K562 (cell line): ENCODE results near the gene WFDC12. TPM values are rescaled to one million over a fixed set of nuclear protein-coding genes. Genes with fewer than 3 reads are reported as not detected.

Experiments used
- CBFA2T2 ChIP-seq: fragments of 450-650 bp; conservative IDR thresholded peaks from 2 replicates; pipeline ENCODE4 v1.6.1; 2017; ENCODE audit warnings: mild to moderate bottlenecking
- NFE2L1 ChIP-seq: fragments of 450-650 bp; IDR thresholded peaks from 2 replicates; pipeline ENCODE4 v1.6.1; 2016; ENCODE audit warnings: missing genetic modification characterization, low read depth, mild to moderate bottlenecking, missing compliant biosample characterization, moderate library complexity, borderline replicate concordance
- TOE1 ChIP-seq, 2 experiments: fragments of 450-650 bp in 1 of 2; sonication (generic) in 1 of 2; formaldehyde crosslinking in 1 of 2; IDR thresholded peaks; 2 replicates each; pipeline versions ENCODE4 v1.7.1 to v1.8.0; 2016 to 2022; ENCODE audit warnings: borderline replicate concordance in 2 of 2, mild to moderate bottlenecking in 2 of 2, antibody characterized with exemption in 1 of 2, inconsistent platforms in 1 of 2, low read depth in 1 of 2, missing genetic modification reagents in 1 of 2, moderate library complexity in 1 of 2
- polyA plus RNA-seq, 8 experiments: library from polyadenylated mRNA; depleted of rRNA in 4 of 8; stranded (reverse) in 5 of 8; unstranded in 3 of 8; fragments of >200 nt; fragmentation: Nextera tagmentation in 2 of 8; fragmentation: Illumina TruSeq in 1 of 8; extraction: Ambion mirVana in 2 of 8; extraction: Trizol in 1 of 8; gene quantifications; 2 replicates each; pipeline versions ENCODE4 v1.2.1 to v1.2.3, GENCODE V29; 2011 to 2014; ENCODE audit warnings: inconsistent platforms in 1 of 8, missing spikeins in 1 of 8
- total RNA-seq, 7 experiments: library from RNA; depleted of rRNA in 6 of 7; stranded (reverse); fragments of >200 nt in 6 of 7; fragmentation: Illumina TruSeq in 2 of 7; extraction: Trizol in 2 of 7; gene quantifications; 2 replicates each; pipeline versions ENCODE4 v1.2.1 to v1.2.3, GENCODE V29; 2011 to 2021; ENCODE audit warnings: low replicate concordance in 1 of 7
- TF ChIP-seq, protein P1 (sequence below): fragments of 450-650 bp; IDR thresholded peaks from 2 replicates; pipeline ENCODE4 v1.6.1; 2016; ENCODE audit warnings: mild to moderate bottlenecking, moderate library complexity
- TF ChIP-seq, protein P2 (sequence below): sonication (generic); formaldehyde crosslinking; IDR thresholded peaks from 2 replicates; pipeline ENCODE4 v1.9.0; 2022; ENCODE audit warnings: mild to moderate bottlenecking, missing genetic modification reagents

The WFDC12 gene
- total and polyA plus RNA-seq, 9 of the 15 experiments (the other 6 are each of a cell fraction or from before 2014, with no cell fraction given): not detected

DNA sequence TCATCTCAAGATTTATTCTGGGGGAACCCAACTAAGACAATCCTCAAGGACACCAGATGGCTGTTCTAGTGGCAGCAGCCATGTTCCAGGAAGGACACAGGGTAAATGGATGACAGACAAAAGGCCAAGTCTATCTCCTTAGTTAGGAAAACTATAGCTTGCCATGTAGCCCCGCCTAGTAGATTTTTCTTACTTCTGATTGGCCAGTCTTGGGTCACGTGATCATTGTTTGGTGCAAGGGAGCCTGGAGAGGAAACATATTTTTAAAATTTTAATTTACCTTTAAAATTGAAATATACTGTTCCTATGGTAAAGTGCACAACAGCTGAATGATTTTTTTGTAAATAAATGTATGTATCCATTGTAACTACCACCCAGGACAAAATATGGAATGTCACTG, 18.9 kb downstream of the WFDC12 start (continued):
- TF ChIP-seq, protein P1, sequence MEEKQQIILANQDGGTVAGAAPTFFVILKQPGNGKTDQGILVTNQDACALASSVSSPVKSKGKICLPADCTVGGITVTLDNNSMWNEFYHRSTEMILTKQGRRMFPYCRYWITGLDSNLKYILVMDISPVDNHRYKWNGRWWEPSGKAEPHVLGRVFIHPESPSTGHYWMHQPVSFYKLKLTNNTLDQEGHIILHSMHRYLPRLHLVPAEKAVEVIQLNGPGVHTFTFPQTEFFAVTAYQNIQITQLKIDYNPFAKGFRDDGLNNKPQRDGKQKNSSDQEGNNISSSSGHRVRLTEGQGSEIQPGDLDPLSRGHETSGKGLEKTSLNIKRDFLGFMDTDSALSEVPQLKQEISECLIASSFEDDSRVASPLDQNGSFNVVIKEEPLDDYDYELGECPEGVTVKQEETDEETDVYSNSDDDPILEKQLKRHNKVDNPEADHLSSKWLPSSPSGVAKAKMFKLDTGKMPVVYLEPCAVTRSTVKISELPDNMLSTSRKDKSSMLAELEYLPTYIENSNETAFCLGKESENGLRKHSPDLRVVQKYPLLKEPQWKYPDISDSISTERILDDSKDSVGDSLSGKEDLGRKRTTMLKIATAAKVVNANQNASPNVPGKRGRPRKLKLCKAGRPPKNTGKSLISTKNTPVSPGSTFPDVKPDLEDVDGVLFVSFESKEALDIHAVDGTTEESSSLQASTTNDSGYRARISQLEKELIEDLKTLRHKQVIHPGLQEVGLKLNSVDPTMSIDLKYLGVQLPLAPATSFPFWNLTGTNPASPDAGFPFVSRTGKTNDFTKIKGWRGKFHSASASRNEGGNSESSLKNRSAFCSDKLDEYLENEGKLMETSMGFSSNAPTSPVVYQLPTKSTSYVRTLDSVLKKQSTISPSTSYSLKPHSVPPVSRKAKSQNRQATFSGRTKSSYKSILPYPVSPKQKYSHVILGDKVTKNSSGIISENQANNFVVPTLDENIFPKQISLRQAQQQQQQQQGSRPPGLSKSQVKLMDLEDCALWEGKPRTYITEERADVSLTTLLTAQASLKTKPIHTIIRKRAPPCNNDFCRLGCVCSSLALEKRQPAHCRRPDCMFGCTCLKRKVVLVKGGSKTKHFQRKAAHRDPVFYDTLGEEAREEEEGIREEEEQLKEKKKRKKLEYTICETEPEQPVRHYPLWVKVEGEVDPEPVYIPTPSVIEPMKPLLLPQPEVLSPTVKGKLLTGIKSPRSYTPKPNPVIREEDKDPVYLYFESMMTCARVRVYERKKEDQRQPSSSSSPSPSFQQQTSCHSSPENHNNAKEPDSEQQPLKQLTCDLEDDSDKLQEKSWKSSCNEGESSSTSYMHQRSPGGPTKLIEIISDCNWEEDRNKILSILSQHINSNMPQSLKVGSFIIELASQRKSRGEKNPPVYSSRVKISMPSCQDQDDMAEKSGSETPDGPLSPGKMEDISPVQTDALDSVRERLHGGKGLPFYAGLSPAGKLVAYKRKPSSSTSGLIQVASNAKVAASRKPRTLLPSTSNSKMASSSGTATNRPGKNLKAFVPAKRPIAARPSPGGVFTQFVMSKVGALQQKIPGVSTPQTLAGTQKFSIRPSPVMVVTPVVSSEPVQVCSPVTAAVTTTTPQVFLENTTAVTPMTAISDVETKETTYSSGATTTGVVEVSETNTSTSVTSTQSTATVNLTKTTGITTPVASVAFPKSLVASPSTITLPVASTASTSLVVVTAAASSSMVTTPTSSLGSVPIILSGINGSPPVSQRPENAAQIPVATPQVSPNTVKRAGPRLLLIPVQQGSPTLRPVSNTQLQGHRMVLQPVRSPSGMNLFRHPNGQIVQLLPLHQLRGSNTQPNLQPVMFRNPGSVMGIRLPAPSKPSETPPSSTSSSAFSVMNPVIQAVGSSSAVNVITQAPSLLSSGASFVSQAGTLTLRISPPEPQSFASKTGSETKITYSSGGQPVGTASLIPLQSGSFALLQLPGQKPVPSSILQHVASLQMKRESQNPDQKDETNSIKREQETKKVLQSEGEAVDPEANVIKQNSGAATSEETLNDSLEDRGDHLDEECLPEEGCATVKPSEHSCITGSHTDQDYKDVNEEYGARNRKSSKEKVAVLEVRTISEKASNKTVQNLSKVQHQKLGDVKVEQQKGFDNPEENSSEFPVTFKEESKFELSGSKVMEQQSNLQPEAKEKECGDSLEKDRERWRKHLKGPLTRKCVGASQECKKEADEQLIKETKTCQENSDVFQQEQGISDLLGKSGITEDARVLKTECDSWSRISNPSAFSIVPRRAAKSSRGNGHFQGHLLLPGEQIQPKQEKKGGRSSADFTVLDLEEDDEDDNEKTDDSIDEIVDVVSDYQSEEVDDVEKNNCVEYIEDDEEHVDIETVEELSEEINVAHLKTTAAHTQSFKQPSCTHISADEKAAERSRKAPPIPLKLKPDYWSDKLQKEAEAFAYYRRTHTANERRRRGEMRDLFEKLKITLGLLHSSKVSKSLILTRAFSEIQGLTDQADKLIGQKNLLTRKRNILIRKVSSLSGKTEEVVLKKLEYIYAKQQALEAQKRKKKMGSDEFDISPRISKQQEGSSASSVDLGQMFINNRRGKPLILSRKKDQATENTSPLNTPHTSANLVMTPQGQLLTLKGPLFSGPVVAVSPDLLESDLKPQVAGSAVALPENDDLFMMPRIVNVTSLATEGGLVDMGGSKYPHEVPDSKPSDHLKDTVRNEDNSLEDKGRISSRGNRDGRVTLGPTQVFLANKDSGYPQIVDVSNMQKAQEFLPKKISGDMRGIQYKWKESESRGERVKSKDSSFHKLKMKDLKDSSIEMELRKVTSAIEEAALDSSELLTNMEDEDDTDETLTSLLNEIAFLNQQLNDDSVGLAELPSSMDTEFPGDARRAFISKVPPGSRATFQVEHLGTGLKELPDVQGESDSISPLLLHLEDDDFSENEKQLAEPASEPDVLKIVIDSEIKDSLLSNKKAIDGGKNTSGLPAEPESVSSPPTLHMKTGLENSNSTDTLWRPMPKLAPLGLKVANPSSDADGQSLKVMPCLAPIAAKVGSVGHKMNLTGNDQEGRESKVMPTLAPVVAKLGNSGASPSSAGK: no peak
- no peak for TF ChIP-seq NFE2L1 (tag)
- TF ChIP-seq, protein P2, sequence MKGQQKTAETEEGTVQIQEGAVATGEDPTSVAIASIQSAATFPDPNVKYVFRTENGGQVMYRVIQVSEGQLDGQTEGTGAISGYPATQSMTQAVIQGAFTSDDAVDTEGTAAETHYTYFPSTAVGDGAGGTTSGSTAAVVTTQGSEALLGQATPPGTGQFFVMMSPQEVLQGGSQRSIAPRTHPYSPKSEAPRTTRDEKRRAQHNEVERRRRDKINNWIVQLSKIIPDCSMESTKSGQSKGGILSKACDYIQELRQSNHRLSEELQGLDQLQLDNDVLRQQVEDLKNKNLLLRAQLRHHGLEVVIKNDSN (CRISPR knock-in tag): peak; percentile 49; the same call in 1 of the 2 replicates
- peak; percentile 73 for TF ChIP-seq CBFA2T2
- peak; percentile 94 for TF ChIP-seq TOE1 (IDR thresholded peaks at IDR 0.05; ENCODE audit: borderline replicate concordance)
- TF ChIP-seq TOE1 (CRISPR knock-in tag; IDR thresholded peaks at IDR 0.05; ENCODE audit: borderline replicate concordance, low read depth): no peak
